Measurements from ENCODE around the gene C16orf86. TPM values are rescaled to one million over a fixed set of nuclear protein-coding genes. Genes with fewer than 3 reads are reported as not detected.

The C16orf86 gene
- total RNA-seq, 1 donor from 2014 or later = 5.9 TPM

DNA sequence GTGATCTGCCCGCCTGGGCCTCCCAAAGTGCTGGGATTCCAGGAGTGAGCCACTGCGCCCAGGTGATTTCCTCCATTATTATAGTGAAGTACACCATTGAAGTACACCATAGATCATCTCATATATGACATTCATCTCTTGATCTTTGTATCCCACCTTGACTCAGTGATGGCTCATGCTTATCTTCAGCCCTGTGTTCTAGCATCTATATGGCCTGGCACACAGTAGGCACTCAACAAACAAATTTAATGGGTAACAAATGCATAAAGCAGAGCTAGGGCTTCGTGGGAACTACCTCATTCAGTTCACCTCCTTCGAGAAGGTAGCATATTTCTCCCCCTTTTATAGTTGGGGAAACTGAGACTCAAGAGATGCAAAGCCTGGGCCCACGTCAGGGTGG lies 1.0 kb upstream of the C16orf86 start:
- peak overlapping the region; percentile 79 for H3K4me3 ChIP-seq (ENCODE audit: low read depth, low read length)
- no peak for TF ChIP-seq CTCF (conservative IDR thresholded peaks at IDR 0.05; ENCODE audit: low read depth, low read length)
- DNase-seq (ENCODE audit: low read depth) = no peak

DNA sequence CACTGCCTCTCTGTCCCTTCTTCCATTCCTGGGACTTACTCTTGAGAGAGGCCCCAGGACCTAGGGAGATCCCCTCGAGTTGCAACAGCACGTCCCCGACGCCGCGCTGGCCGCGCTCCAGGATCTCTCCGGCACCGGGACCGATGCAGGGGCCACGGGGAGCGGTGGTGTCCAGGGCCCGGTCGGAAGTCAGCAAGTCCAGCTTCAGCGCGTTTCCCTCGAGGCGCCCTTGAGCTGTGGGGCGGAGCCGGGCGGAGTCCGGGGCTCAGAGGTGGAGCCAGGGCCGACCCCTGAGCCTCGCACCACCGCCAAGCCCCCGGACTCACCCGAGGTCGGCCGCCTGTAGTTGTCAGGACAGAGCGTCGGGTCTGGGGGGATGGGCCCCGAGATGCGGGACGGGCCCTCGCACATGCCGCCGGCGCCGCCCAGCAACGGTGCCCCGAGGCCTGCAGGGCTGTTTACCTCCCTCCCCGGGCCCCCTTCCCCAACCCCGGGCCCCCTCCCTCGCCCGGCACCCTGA lies 522 bp upstream of the C16orf86 start:
- peak overlapping the region; percentile 79 for H3K4me3 ChIP-seq (ENCODE audit: low read depth, low read length)
- TF ChIP-seq CTCF (conservative IDR thresholded peaks at IDR 0.05; ENCODE audit: low read depth, low read length) = no peak
- no peak for DNase-seq (ENCODE audit: low read depth)

- H3K4me3 ChIP-seq (ENCODE audit: low read depth, low read length) = peak overlapping the region; percentile 79
- DNase-seq (ENCODE audit: low read depth) = no peak
- TF ChIP-seq CTCF (conservative IDR thresholded peaks at IDR 0.05; ENCODE audit: low read depth, low read length) = no peak
These were observed 821 bp downstream of the C16orf86 start for GRCh38 chr16:67667453-67667816.

- TF ChIP-seq CTCF (conservative IDR thresholded peaks at IDR 0.05; ENCODE audit: low read depth, low read length) = peak; percentile 89
- peak overlapping the region; percentile 79 for H3K4me3 ChIP-seq (ENCODE audit: low read depth, low read length)
- DNase-seq (ENCODE audit: low read depth) = peak; percentile 52
These were observed 1.3 kb downstream of the C16orf86 start for GRCh38 chr16:67667817-67668494.

- DNase-seq (ENCODE audit: low read depth) = no peak
- TF ChIP-seq CTCF (conservative IDR thresholded peaks at IDR 0.05; ENCODE audit: low read depth, low read length) = no peak
- no peak overlapping the region for H3K4me3 ChIP-seq (ENCODE audit: low read depth, low read length)
These were observed 2.0 kb downstream of the C16orf86 start for GRCh38 chr16:67668495-67669157.

- no peak for DNase-seq (ENCODE audit: low read depth)
- TF ChIP-seq CTCF (conservative IDR thresholded peaks at IDR 0.05; ENCODE audit: low read depth, low read length) = no peak
- H3K4me3 ChIP-seq (ENCODE audit: low read depth, low read length) = no peak overlapping the region
These were observed 3.0 kb downstream of the C16orf86 start for GRCh38 chr16:67669499-67670101.

All from epithelial cell of proximal tubule (primary cell).